Endothelial cell of umbilical vein (primary cell): ENCODE measurements around the gene MAPK4.

Experiments used
- CTCF ChIP-seq, 2 donors: IDR thresholded peaks; 1 replicate in 1 of 2; 2 replicates in 1 of 2; pipeline ENCODE4 v1.5.1; 2011; ENCODE audit warnings: low read length in 2 of 2, mild to moderate bottlenecking in 2 of 2, moderate library complexity in 2 of 2, control low read depth in 1 of 2, inconsistent platforms in 1 of 2, low read depth in 1 of 2; ENCODE audit not compliant: insufficient read depth in 1 of 2; ENCODE audit errors: extremely low read depth in 1 of 2
- EZH2 ChIP-seq: IDR thresholded peaks from 2 replicates; pipeline ENCODE4 v1.6.1; 2012; ENCODE audit warnings: borderline replicate concordance, low read depth, mild to moderate bottlenecking, moderate library complexity, low read length, inconsistent platforms; ENCODE audit not compliant: severe bottlenecking
- GATA2 ChIP-seq: IDR thresholded peaks from 2 replicates; pipeline ENCODE4 v1.7.0; 2011; ENCODE audit warnings: low read depth, mild to moderate bottlenecking, moderate library complexity, mixed read lengths, low read length; ENCODE audit not compliant: insufficient read length, insufficient read depth
- POLR2A ChIP-seq: IDR thresholded peaks from 2 replicates; pipeline ENCODE4 v1.6.1; 2012; ENCODE audit warnings: low read depth, mild to moderate bottlenecking, control low read depth, low read length

GRCh38 chr18:50581517-50581916 lies 21.6 kb downstream of the MAPK4 start:
- TF ChIP-seq CTCF (IDR thresholded peaks at IDR 0.05; ENCODE audit: extremely low read depth in 1 of 2, insufficient read depth in 1 of 2, low read depth in 1 of 2, low read length in 2 of 2) (no peak), GATA2 (no peak), POLR2A (no peak), EZH2 (no peak)
